Measurements from ENCODE around the gene JOSD1. TPM values are rescaled to one million over a fixed set of nuclear protein-coding genes. Genes with fewer than 3 reads are reported as not detected.

The JOSD1 gene
- 27.4 to 34.4 TPM (median 32.0 TPM) in 5 replicates for total RNA-seq (2022; extraction: Qiagen RNA extraction; ENCODE audit: low read depth)

DNA sequence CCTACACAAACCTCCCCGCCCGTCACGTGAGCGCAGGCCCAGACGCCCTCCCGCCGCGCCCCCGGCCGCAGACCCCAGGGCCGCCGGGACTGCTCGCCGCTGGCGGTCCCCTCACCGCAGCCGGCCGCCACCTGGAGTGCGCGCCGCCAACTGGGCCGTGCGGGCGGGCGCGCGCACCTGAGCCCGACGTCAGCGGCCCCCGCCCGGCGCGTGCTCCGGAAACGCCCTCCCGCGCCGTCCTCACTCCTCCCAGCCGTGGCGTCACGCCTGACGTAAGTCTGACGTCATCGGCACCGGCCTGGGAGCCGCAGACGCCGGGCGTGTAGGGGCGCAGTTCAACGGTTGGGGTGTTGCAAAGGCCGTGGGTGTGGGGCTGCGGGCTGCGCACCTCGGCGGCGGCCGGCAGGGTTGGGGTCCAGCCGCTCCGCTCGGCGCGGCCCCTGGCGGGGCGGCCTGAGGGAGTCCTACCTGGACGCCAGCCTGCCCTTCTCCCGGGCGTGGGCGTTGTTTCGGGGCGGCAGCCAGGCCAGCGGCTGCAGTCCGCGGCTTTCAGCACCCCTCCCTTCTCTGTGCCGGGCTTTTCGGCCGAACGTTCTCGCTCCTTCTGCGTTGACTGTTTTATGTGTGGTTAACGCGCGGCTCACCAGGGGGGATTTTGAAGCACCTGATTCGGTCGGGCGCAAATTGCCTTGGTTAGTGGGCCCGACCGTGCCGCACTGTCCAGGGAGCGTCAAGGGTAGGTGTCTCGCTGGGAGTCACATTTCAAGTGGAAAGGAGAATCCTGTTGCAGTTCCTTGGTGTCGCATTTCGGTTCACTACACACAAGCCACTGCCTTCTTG lies at the start of gene JOSD1:
Gene JOSD1 (minus strand): TSS at position 155 of the 840 bp plus-strand sequence. CDS start 956 bp downstream, outside the sequence.

GRCh38 chr22:38705235-38706100 lies 4.7 kb upstream of the JOSD1 start, which contains the start of gene GTPBP1:
TSS of gene GTPBP1 (plus strand) at chr22:38705944. CDS start at chr22:38705956, 12 bp downstream.

GRCh38 chr22:38681582-38682335 lies 19.0 kb downstream of the JOSD1 start, which contains the start of gene TOMM22:
TSS of gene TOMM22 (plus strand) at chr22:38681957. CDS start at chr22:38681979, 22 bp downstream.

DNA sequence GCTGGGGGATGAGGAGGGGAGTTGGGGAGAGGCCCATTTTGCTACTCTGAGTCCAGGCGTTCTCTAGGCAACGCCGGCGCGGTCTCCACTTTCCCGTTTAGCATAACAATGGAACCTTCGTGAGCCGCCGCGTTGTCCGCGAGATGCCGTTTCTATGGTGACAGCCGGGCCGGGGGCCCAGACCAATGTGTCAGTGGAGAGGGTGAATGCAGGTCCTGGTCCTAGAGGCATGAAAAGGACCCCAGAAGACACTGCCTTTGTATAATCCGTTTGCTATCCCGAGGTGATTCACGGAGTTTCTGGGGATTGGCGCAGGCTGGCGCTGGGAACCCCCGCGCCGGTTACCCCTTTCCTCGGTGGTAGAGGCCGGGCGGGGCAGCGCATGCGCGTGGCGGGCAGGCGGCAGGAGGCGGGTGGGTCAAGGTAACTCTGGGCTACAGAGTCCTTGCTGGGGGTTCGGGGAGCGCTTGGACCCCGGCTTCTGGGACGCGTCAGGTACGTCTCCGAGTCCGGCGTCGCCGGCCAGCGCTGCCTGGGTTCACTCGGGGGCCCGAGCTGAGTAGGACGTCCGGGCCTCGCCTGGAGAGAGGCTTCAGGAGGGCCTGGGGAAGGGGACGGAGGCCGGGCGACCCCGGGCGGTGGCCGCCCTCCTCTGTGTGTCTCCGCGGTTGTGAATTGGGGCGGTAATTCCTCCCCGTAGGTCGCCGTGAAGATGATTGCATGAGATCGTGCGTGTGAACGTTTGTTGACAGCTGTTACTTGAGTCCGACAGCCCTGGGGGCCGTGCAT lies 44.3 kb downstream of the JOSD1 start, which contains the start of the genes CBY1 and FAM227A:
Gene CBY1 (plus strand): TSS at position 383 of the 789 bp plus-strand sequence. CDS start 11,417 bp downstream, outside the sequence.
Gene FAM227A (minus strand): TSS at position 137 of the 789 bp plus-strand sequence. CDS start 6,224 bp downstream, outside the sequence.

Other genes with a start within 250 kb of the JOSD1 start
- 0.11 to 0.24 TPM (median 0.19 TPM) in 5 replicates for gene KCNJ4, start 245.7 kb downstream of the JOSD1 start, total RNA-seq (2022; extraction: Qiagen RNA extraction; ENCODE audit: low read depth)
- 15.5 to 23.2 TPM (median 18.7 TPM) in 5 replicates for gene KDELR3, start 232.8 kb downstream of the JOSD1 start, total RNA-seq (2022; extraction: Qiagen RNA extraction; ENCODE audit: low read depth)
- 86.7 to 106 TPM (median 94.2 TPM) in 5 replicates for gene DDX17, start 194.6 kb downstream of the JOSD1 start, total RNA-seq (2022; extraction: Qiagen RNA extraction; ENCODE audit: low read depth)
- 2.4 to 5.4 TPM (median 3.3 TPM) in 5 replicates for gene DMC1, start 130.8 kb downstream of the JOSD1 start, total RNA-seq (2022; extraction: Qiagen RNA extraction; ENCODE audit: low read depth)
- 0.68 to 1.1 TPM (median 0.95 TPM) in 5 replicates for gene FAM227A, start 44.6 kb downstream of the JOSD1 start, total RNA-seq (2022; extraction: Qiagen RNA extraction; ENCODE audit: low read depth)
- 13.4 to 16.4 TPM (median 15.6 TPM) in 5 replicates for gene CBY1, start 44.3 kb downstream of the JOSD1 start, total RNA-seq (2022; extraction: Qiagen RNA extraction; ENCODE audit: low read depth)
- gene TOMM22, start 19.0 kb downstream of the JOSD1 start, total RNA-seq (2022; extraction: Qiagen RNA extraction; ENCODE audit: low read depth): 70.3 to 83.6 TPM (median 73.2 TPM) in 5 replicates
- gene GTPBP1, start 5.0 kb upstream of the JOSD1 start, total RNA-seq (2022; extraction: Qiagen RNA extraction; ENCODE audit: low read depth): 5.4 to 11.2 TPM (median 10.0 TPM) in 5 replicates
- gene SUN2, start 55.1 kb upstream of the JOSD1 start, total RNA-seq (2022; extraction: Qiagen RNA extraction; ENCODE audit: low read depth): 17.8 to 40.7 TPM (median 36.7 TPM) in 5 replicates
- 7.4 to 11.9 TPM (median 11.4 TPM) in 5 replicates for gene DNAL4, start 93.2 kb upstream of the JOSD1 start, total RNA-seq (2022; extraction: Qiagen RNA extraction; ENCODE audit: low read depth)
- gene NPTXR, start 143.1 kb upstream of the JOSD1 start, total RNA-seq (2022; extraction: Qiagen RNA extraction; ENCODE audit: low read depth): 8.3 to 15.1 TPM (median 11.2 TPM) in 5 replicates
- 20.3 to 34.4 TPM (median 30.8 TPM) in 5 replicates for gene CBX6, start 171.3 kb upstream of the JOSD1 start, total RNA-seq (2022; extraction: Qiagen RNA extraction; ENCODE audit: low read depth)

Measured in A549 treated with ZK216348 at 1 μM for 4 hours (cell line).